Immature natural killer cell (primary cell): ENCODE data around the gene EPDR1. TPM values are rescaled to one million over a fixed set of nuclear protein-coding genes. Genes with fewer than 3 reads are reported as not detected.

Experiments used
- DNase-seq, 3 donors: peaks; one replicate each; pipeline ENCODE4 v3.0.0; 2022; ENCODE audit warnings: mixed read lengths in 1 of 3
- H3K27ac Mint-ChIP-seq, 6 donors: one replicate each; pipeline ENCODE4 v1.8.0; 2020; ENCODE audit warnings: mixed read lengths in 6 of 6, mild to moderate bottlenecking in 5 of 6, inconsistent platforms in 4 of 6, moderate library complexity in 3 of 6
- H3K27me3 Mint-ChIP-seq, 3 donors: one replicate each; pipeline ENCODE4 v1.8.0; 2020 to 2021; ENCODE audit warnings: low read depth in 3 of 3, mild to moderate bottlenecking in 3 of 3, mixed read lengths in 3 of 3, moderate library complexity in 3 of 3, inconsistent platforms in 1 of 3
- H3K36me3 Mint-ChIP-seq, 3 donors: one replicate each; pipeline ENCODE4 v1.8.0; 2020; ENCODE audit warnings: mixed read lengths in 3 of 3, inconsistent platforms in 2 of 3, mild to moderate bottlenecking in 2 of 3
- H3K4me1 Mint-ChIP-seq, 2 donors: one replicate each; pipeline ENCODE4 v1.8.0; 2020; ENCODE audit warnings: inconsistent platforms in 2 of 2, mild to moderate bottlenecking in 2 of 2, mixed read lengths in 2 of 2, moderate library complexity in 1 of 2
- H3K4me3 Mint-ChIP-seq, 5 donors: one replicate each; pipeline ENCODE4 v1.8.0; 2020; ENCODE audit warnings: mild to moderate bottlenecking in 5 of 5, mixed read lengths in 5 of 5, inconsistent platforms in 3 of 5, moderate library complexity in 3 of 5
- H3K9me3 Mint-ChIP-seq, 6 donors: one replicate each; pipeline ENCODE4 v1.8.0; 2020; ENCODE audit warnings: mild to moderate bottlenecking in 6 of 6, mixed read lengths in 6 of 6, inconsistent platforms in 4 of 6, moderate library complexity in 3 of 6
- polyA plus RNA-seq, 3 donors: library from polyadenylated mRNA; unstranded; fragments of 300-500 nt; fragmentation: Illumina TruSeq; gene quantifications; one replicate each; pipeline ENCODE4 v1.2.3, GENCODE V29; 2021

EPDR1 gene
- polyA plus RNA-seq, 3 donors from 2014 or later: 5.2 to 11.2 (median 6.9) TPM

DNA sequence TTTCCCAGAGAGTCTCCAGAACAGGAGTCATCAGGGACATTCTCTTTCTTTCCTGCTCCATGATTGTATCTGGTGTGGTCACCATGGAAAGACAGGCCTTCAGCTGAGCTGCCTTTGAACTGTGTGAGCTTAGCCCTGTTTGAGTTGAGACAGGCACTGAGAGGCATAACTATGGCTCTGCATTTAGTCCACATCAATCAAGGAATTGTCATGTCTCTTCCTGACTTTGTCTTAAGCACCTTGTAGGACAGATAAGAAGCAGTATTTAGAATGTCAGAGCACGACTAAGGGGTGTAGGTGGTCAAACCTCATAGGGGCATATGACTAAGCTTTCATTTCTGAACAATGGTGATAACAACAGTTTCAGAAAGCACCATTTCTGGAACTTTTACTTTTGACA lies 53.5 kb downstream of the EPDR1 start:
- DNase-seq: no peak
- Mint-ChIP-seq H3K4me1 (peaks cover 0 to 3% of the 10 kb centered on the region in 2 donors), H3K27me3 (peaks cover 3 to 5% (median 4%) of the 10 kb centered on the region in 3 donors), H3K4me3 (no peak overlapping the region), H3K9me3 (peaks cover 0 to 2% (median 0%) of the 10 kb centered on the region in 6 donors), H3K36me3 (no peaks in the 10 kb centered on the region), H3K27ac (no peak overlapping the region)

DNA sequence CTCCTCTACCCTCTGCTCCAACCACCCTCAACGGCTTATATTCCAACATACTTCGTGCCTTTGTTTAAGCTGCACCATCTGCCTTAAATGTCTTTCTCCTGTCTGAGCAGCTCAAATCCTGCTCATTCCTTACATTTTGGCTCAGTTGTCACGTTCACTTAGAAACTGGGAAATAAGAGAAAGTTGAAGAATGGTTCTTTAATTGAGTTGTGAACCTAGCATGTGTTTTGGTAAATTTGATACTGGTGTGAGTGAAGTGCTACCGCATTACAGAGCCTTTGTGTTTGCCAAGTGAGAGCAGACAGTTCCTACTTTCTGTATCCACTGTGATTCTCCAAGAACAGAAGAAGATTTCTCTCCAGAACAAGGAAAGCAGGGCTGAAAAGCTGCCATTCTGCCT lies 54.3 kb downstream of the EPDR1 start:
- H3K9me3 Mint-ChIP-seq: peaks cover 0 to 2% (median 0%) of the 10 kb centered on the region in 6 donors
- H3K4me1 Mint-ChIP-seq: peaks cover 0 to 3% of the 10 kb centered on the region in 2 donors
- H3K36me3 Mint-ChIP-seq: peaks cover 0 to under 1% (median 0%) of the 10 kb centered on the region in 3 donors
- no peak overlapping the region for H3K4me3 Mint-ChIP-seq
- no peak overlapping the region for H3K27ac Mint-ChIP-seq
- peaks cover 3 to 5% (median 4%) of the 10 kb centered on the region in 3 donors for H3K27me3 Mint-ChIP-seq
- DNase-seq: no peak

DNA sequence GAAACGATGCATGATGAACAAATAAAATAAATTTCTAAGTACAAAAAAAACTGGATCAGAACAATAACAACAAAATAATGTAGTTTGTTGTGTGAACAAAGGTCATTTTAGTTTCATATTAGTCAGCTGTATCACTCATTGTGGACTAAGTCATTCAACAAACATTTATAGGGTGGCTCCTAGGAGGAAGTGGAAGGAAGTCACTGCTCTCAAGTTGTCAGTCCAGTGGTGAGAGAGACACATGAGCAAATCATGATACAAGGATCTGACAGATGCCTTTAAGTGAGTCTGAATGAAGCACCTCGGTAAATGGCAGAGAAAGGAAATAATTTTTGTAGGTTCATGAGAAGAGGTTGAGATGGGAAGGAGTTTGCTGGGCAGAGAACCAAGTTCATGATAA lies 56.8 kb downstream of the EPDR1 start:
- H3K4me1 Mint-ChIP-seq: no peaks in the 10 kb centered on the region
- peaks cover 0 to 4% (median 0%) of the 10 kb centered on the region in 3 donors for H3K36me3 Mint-ChIP-seq
- peaks cover 0 to 2% (median 0%) of the 10 kb centered on the region in 6 donors for H3K9me3 Mint-ChIP-seq
- no peak for DNase-seq
- no peak overlapping the region for H3K27ac Mint-ChIP-seq
- peaks cover 2 to 6% (median 4%) of the 10 kb centered on the region in 3 donors for H3K27me3 Mint-ChIP-seq
- no peak overlapping the region for H3K4me3 Mint-ChIP-seq

DNA sequence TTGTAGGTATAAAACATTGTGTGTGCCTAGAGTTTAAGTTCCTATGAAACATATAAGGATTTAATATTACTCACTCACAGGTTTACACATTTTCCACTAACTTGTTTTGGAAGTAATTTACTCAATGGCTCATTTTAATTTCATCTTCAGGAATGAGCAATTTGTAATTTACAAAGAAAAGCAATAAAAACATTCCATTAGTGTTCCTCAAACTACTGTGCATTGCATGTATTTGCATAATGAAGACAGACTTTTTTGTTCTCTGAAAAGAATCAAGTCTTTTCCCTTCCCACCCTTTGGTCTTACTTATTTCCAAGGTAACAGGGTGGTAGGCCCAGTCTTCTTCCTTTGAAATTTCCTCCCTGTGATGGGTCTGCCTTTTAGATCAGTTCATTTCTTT lies 61.2 kb downstream of the EPDR1 start:
- DNase-seq: no peak
- no peak overlapping the region for H3K27ac Mint-ChIP-seq
- no peaks in the 10 kb centered on the region for H3K9me3 Mint-ChIP-seq
- peaks cover 0 to 4% (median 0%) of the 10 kb centered on the region in 3 donors for H3K36me3 Mint-ChIP-seq
- H3K4me3 Mint-ChIP-seq: no peak overlapping the region
- H3K27me3 Mint-ChIP-seq: peaks cover 1 to 6% (median 3%) of the 10 kb centered on the region in 3 donors
- H3K4me1 Mint-ChIP-seq: no peaks in the 10 kb centered on the region

DNA sequence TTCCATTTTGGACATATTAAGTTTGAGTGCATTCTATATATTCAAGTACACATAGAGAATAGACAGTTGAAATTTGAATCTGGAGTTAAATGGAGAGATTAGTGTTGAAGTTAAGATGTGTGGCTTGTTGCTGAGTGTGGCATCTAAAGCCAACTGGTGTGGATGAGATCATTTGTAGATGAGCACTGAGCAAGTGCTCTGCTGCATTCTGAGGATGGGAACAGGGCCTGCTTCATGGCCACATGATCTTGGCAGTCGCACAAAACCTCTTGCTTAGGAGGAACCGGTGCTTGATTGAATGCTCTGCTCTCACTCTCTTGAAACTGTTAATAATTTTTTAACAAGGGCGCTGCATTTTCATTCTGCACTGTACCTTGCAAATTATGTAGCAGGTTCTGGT lies 62.0 kb downstream of the EPDR1 start:
- peaks cover 1 to 8% (median 3%) of the 10 kb centered on the region in 3 donors for H3K27me3 Mint-ChIP-seq
- no peak for DNase-seq
- H3K9me3 Mint-ChIP-seq: no peaks in the 10 kb centered on the region
- H3K36me3 Mint-ChIP-seq: peaks cover 0 to 4% (median 0%) of the 10 kb centered on the region in 3 donors
- no peaks in the 10 kb centered on the region for H3K4me1 Mint-ChIP-seq
- H3K27ac Mint-ChIP-seq: no peak overlapping the region
- no peak overlapping the region for H3K4me3 Mint-ChIP-seq

DNA sequence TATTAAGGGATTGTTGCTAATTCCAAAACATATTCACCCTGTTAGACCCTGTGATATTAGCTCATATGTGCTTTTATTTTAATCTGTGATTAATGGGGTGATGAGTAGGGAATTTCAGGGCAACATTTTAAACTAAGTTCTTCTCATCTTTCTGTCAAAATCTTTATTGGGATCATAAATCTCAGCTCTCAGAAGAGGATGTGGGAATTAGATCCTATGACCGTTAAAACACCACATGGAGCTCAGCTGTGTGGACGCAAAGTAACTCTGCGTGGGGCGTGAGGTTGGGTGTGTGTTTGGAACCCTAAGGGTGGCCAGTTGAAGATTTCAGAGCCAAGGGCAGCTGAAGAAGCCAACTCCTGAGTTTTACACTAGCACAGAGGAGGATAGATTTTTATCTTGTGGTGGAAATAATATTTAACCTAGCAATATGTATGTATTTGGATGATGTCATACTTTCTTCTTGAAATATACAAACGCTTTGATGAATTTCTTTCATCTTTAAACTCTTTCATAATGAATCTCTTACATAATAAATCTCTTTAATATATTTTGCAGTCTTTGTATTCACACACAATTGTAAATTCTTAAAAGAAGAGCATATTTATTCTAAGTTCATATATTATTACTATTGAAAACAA lies 64.4 kb downstream of the EPDR1 start:
- Mint-ChIP-seq H3K36me3 (peaks cover 0 to 2% (median 0%) of the 10 kb centered on the region in 3 donors), H3K9me3 (no peaks in the 10 kb centered on the region), H3K27ac (no peak overlapping the region), H3K4me1 (no peaks in the 10 kb centered on the region), H3K27me3 (peaks cover 1 to 9% (median 3%) of the 10 kb centered on the region in 3 donors), H3K4me3 (no peak overlapping the region)
- no peak for DNase-seq

DNA sequence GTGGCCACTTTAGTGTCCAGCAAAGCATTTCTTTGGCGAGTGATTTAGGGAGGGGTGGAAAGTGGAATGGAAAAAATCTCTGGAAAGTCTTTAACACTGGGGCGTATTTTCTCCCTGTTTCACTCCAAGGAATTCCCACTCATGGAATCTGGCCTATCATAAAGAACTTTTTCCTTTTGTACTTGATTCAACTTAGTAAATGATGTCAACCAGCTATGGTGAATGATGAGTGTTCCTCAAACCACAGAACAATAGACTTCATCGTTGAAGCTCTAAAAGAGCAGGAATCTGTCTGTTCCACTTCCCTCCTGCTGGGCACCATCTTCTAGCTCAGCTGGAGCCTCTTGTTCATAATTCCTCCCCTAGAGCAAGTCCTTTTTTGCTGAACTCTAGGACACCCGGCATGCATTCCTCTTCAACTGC lies 66.5 kb downstream of the EPDR1 start:
- no peaks in the 10 kb centered on the region for H3K4me1 Mint-ChIP-seq
- H3K27me3 Mint-ChIP-seq: peaks cover 3 to 12% (median 5%) of the 10 kb centered on the region in 3 donors
- peaks cover 0 to 2% (median 0%) of the 10 kb centered on the region in 6 donors for H3K9me3 Mint-ChIP-seq
- no peak for DNase-seq
- H3K27ac Mint-ChIP-seq: no peak overlapping the region
- no peaks in the 10 kb centered on the region for H3K36me3 Mint-ChIP-seq
- no peak overlapping the region for H3K4me3 Mint-ChIP-seq

DNA sequence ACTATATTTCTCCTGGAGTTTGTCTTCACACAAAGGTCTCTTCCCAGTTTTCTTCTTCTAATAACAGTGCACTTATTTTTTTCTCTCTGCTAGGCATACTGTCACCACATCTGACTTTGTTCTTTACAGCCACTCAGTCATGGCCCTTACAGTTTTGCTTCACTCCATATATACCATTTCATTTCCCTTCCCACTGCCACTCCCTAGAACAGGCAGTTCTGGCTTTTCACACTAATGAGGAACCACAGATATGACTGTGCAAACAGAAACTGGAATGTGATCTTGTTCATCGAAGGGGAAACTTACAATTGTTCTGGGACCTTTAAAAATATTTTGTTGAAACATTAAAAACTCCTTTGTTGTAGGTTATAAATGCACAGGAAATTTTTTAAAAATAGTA lies 67.3 kb downstream of the EPDR1 start:
- DNase-seq: no peak
- H3K9me3 Mint-ChIP-seq: peaks cover 0 to 2% (median 0%) of the 10 kb centered on the region in 6 donors
- peaks cover 4 to 14% (median 5%) of the 10 kb centered on the region in 3 donors for H3K27me3 Mint-ChIP-seq
- H3K36me3 Mint-ChIP-seq: no peaks in the 10 kb centered on the region
- H3K27ac Mint-ChIP-seq: no peak overlapping the region
- H3K4me1 Mint-ChIP-seq: no peaks in the 10 kb centered on the region
- H3K4me3 Mint-ChIP-seq: no peak overlapping the region

DNA sequence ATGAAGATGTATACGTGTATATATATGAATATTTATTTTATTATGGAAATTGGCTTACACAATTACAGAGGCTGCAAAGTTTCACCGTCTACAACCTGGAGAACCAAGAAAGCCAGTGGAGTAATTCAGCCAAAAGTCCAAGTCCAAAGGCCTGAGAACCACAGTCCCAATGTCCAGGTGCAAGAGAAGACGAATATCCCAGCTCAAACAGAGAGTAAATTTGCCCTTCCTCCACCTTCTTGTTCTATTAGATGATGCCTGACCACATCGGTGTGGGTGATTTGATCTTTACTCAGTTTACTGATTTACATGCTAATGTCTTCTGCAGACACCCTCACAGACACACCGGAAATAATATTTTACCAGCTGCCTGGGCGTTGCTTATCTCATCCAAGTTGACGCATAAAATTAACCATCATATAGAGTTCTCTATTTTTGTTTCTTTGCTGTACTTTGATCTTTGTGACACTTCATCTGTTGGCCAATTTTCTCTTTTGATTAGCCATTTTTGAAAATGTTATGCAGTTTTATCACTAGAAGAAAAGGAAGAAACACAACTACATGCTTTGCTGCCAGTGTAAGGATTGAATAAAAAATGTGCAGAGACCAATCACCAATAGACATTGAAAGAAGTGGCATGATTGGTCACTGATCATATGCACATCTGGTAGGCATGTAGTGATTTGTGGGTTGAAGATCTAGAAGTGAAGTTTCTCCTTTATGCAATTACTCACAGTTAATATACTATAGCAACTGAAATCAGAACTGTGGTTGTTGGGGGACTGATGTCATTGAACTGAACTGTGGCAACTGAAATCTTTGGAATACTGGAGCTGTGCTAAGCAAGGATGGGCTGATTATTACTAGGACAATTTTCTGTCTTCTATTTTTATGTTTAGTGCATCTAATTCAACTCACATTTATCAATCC lies 68.5 kb downstream of the EPDR1 start:
- H3K4me3 Mint-ChIP-seq: no peak overlapping the region
- peaks cover 2 to 15% (median 4%) of the 10 kb centered on the region in 3 donors for H3K27me3 Mint-ChIP-seq
- H3K9me3 Mint-ChIP-seq: peaks cover 0 to 2% (median 0%) of the 10 kb centered on the region in 6 donors
- no peaks in the 10 kb centered on the region for H3K36me3 Mint-ChIP-seq
- DNase-seq: no peak
- no peak overlapping the region for H3K27ac Mint-ChIP-seq
- H3K4me1 Mint-ChIP-seq: no peaks in the 10 kb centered on the region

DNA sequence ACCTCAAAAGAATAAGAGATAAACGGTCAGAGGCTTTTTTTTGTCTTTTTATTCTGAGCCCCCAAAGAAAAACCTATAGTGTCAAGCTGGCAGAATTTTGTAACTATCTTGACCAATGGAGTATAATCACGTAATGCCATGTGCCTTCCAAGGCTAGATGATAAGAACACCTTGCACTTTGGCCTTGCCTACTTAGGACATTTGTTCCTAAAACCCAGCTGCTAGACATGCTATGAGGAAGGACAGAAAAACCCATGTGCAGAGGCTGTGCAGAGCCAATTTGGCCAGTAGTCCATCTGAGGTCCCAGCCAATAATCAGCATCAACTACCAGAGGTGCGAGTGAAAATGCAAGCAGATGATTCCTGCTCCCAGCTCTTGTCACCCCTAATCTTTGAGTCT lies 69.9 kb downstream of the EPDR1 start:
- peaks cover 0 to 4% (median under 1%) of the 10 kb centered on the region in 6 donors for H3K9me3 Mint-ChIP-seq
- no peak overlapping the region for H3K4me3 Mint-ChIP-seq
- no peak for DNase-seq
- no peaks in the 10 kb centered on the region for H3K36me3 Mint-ChIP-seq
- H3K4me1 Mint-ChIP-seq: no peaks in the 10 kb centered on the region
- peaks cover 2 to 14% (median 5%) of the 10 kb centered on the region in 3 donors for H3K27me3 Mint-ChIP-seq
- H3K27ac Mint-ChIP-seq: no peak overlapping the region

DNA sequence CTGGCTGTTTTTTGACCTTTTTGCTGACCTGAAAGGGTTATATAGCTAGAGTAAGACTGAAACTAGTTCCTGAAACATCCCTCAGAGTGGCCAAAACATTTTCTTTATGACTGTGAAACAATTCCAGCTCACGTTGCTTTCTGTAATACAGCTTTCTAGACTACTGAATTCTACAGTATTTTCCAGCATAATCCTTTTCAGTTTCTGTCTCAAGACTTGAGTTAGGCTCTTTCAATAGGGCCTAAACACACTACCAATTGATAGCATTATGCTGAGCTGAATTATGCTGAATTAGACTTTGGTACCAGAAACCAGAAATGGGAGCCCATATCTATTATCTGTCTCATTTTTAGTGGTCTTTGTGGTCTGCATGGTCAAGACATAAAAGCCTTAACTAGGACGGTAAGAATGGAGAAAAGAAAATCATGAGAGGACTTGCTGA lies 72.6 kb downstream of the EPDR1 start:
- no peaks in the 10 kb centered on the region for H3K4me1 Mint-ChIP-seq
- H3K27me3 Mint-ChIP-seq: peaks cover 4 to 17% (median 6%) of the 10 kb centered on the region in 3 donors
- peaks cover 0 to 4% (median 1%) of the 10 kb centered on the region in 6 donors for H3K9me3 Mint-ChIP-seq
- DNase-seq: no peak
- H3K27ac Mint-ChIP-seq: no peak overlapping the region
- no peak overlapping the region for H3K4me3 Mint-ChIP-seq
- no peaks in the 10 kb centered on the region for H3K36me3 Mint-ChIP-seq

DNA sequence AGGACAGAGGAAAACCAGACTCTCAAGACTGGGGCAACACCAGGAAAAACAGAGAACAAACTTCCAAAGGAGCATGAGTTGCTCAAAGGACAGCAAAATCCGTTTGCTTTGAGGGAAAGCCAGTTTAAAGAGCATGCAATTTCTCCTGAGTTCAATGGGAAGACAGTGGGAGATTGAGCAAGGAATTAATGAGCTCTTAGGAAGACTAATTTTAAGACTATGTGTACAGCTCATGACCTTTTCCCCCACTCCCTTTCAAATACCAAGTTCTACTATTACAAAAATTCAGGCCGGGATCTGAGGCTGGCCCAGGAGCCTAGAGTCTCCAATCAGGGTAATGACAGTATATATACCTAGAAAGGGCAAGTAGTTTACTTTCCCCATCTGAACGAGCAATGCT lies 79.2 kb downstream of the EPDR1 start:
- Mint-ChIP-seq H3K9me3 (peaks cover 0 to 2% (median 0%) of the 10 kb centered on the region in 6 donors), H3K36me3 (peaks cover 0 to 7% (median 0%) of the 10 kb centered on the region in 3 donors), H3K4me1 (no peaks in the 10 kb centered on the region), H3K27me3 (peaks cover 3 to 10% (median 6%) of the 10 kb centered on the region in 3 donors), H3K4me3 (no peak overlapping the region), H3K27ac (no peak overlapping the region)
- DNase-seq: no peak

DNA sequence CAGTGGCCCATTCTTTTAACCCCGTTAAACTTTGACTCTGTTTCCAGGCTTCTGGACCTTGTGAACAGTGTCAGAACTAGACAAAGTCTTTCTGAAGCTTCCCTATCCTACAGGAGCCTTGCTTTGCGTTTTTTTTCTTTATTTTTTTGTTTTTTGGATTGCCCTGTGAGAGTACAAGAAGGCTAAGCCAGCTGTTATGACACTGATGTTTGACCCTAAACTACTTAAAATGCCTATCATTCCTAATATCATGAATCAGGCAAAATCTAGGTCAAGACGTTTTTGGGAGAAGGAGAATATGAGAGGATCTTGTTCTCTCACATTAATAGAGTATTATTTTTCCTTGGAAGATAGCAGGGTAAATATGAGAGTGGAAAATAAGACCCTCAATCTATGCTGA lies 79.8 kb downstream of the EPDR1 start:
- no peaks in the 10 kb centered on the region for H3K4me1 Mint-ChIP-seq
- no peak for DNase-seq
- H3K36me3 Mint-ChIP-seq: peaks cover 0 to 7% (median 0%) of the 10 kb centered on the region in 3 donors

More for the DNA sequence above, 79.8 kb downstream of the EPDR1 start:
- Mint-ChIP-seq H3K27me3 (peaks cover 1 to 13% (median 6%) of the 10 kb centered on the region in 3 donors), H3K9me3 (peaks cover 0 to 1% (median 0%) of the 10 kb centered on the region in 6 donors), H3K4me3 (no peak overlapping the region), H3K27ac (no peak overlapping the region)
